ENCODE results near the gene PRDM10.

DNA sequence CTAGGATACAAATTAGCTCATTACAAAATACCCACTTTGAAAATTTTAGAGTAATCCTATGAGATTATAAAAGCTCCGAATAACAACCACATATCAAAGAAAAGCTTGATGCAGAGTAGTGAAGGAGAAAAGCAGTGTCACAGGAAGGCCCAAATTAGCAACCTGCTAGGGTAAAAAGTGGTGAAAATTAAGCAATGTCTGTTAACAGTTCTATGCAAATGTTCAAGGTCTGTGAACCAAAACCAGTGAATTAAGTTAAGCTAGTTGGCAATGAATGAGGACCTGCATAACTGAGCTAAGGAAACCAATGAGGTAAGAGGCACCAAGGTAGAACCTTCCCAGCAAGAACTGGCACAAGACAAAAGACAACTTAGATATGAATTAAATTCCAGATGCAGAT lies 29.6 kb downstream of the PRDM10 start:
- TF ChIP-seq, protein P1, sequence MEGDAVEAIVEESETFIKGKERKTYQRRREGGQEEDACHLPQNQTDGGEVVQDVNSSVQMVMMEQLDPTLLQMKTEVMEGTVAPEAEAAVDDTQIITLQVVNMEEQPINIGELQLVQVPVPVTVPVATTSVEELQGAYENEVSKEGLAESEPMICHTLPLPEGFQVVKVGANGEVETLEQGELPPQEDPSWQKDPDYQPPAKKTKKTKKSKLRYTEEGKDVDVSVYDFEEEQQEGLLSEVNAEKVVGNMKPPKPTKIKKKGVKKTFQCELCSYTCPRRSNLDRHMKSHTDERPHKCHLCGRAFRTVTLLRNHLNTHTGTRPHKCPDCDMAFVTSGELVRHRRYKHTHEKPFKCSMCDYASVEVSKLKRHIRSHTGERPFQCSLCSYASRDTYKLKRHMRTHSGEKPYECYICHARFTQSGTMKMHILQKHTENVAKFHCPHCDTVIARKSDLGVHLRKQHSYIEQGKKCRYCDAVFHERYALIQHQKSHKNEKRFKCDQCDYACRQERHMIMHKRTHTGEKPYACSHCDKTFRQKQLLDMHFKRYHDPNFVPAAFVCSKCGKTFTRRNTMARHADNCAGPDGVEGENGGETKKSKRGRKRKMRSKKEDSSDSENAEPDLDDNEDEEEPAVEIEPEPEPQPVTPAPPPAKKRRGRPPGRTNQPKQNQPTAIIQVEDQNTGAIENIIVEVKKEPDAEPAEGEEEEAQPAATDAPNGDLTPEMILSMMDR (IDR thresholded peaks at IDR 0.05) = no peak
- TF ChIP-seq POLR2A (IDR thresholded peaks at IDR 0.05) (no peak), EP300 (IDR thresholded peaks at IDR 0.05) (no peak)
